Stimulated activated CD4-positive, alpha-beta T cell treated with anti-CD3 and anti-CD28 coated beads, TNF-alpha, amount 100 ng/mL, for 24 hours (primary cell): ENCODE data around the gene NR4A2.
A peak's percentile ranks its signal among the peaks of the same experiment; 100 is the strongest.

Experiments
- DNase-seq, 3 experiments: peaks; one replicate each; pipeline ENCODE4 v3.0.0-alpha.2; 2020; ENCODE audit warnings: low read depth in 3 of 3

NR4A2 gene

DNA sequence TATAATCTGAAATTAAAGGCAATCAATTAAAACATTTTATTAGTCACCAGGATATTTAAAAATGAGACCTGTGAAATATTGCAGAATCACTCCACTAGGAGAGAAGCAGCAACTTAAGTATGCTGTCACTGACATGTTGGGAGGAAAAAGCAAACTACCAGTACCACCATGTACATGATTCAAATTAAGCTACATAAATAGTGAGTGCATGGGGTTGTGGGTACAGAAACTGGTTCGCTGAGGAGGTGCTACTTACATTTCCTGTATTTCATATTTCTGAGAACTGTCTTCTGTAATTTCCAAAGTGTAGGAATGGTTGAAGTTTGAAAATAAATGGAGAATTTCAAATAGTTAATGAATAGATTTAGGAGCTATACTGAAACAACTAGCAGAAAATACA lies 7.9 kb upstream of the NR4A2 start:
- DNase-seq: no peak

- no peak for DNase-seq
Observed at GRCh38 chr2:156339865-156340264, 7.3 kb upstream of the NR4A2 start.

DNA sequence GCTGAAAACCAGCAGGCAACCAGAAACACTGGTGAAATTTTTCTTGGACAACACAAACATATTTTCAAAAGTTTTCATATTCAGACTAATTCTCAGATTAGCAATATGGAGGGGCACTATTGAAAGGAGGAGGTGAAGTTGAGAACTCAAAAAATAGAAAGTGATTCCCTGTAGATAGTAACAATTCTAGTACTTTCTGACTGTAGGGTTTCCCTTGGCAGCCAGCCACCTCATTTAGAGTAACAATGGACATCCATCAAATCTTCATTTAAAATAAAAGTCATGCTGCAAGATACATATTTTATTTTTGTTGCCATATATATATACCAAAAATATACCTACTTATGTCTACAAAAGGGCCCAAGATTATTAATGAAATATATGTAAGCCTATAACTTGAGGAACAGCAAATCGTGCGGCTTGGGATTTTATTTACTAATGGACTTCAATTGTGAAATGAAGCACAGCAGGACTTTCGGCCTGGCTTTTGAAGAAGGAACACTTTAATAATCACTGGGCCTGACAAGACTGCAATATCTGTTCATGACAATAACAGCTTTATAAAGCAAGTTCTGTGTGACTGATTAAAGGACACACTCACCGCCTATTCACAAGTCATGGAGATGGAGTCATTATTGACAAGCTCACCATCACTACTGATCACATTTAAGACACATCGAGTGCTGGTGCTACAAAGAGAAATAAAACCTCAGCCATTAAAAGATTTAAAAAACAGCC lies 6.8 kb upstream of the NR4A2 start:
- DNase-seq: no peak

GRCh38 chr2:156338578-156338977 lies 6.1 kb upstream of the NR4A2 start:
- no peak for DNase-seq

DNA sequence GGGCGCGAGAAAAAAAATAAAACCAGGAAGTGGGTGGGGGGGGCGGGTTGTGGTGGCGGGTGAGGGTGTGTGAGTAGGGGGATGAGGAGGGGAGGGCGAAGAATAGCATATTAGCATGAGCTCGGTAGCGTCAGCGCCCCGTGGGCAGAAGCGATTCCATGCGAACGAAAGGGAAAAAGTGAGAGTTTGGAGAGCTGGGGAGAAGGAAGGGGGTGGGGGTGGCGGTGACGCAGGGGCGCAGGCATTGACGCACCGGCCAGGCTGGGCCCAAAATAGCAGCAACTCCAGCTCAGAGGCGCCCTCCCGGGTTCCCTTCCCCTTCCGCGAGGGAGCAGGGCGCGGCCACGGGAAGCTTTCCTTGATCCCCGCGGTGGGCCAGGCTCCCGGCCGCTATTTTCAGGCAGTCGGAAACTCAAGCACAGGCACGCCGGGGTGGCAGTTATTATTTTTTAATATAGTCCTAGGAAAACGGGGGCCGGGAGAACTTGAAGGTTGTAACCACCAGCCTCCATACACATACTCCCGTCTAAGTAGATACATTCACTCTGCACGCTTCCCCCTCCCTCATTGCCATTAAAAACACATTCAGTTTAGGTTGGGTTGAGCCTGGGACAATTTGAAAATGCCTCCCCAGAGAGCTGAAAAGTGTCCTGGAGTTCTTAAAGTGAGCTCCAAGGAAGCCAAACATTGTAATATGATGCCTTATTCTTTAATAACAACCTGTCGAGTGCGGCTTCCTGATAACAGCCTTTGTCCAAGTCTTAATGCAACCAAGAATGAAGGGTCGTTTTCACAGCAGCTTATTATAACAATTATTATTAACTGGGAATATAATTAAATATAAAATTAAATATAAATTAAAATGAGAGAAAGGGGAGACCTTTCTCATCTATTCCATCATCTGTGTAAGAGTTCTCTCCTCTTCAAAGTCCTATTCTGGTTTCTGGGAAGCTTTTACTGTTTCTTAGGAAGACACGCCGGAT lies 2.3 kb upstream of the NR4A2 start:
- DNase-seq: peak; percentile 76 to 88 (median 79)

DNA sequence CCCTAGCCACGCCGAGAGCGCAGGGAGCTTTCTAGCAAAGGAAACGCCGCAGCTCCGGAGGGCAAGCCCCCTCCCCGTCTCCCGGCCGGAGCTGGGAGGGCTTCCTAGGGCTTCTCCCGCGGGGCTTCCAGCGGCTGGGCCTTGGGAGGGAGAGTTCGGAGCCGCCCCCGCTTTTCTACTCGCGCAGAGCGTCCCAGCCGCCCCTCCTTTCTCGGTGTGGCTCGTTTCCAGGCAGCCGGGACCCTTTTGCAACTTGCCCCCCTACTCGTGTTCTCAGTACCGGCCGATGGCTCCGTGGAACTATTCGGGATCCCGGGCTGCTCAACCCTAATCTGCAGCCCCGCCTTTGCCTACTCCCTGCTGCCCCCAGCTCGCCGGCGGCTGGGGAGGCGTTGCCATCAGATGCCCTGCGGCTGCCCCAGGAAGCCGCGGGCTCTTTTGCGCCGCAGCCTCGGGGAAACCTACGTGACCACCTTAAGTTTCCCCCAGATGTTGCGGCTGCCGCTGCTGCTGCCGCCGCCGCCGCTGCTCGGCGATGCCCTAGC lies 1.5 kb upstream of the NR4A2 start:
- DNase-seq: no peak

DNA sequence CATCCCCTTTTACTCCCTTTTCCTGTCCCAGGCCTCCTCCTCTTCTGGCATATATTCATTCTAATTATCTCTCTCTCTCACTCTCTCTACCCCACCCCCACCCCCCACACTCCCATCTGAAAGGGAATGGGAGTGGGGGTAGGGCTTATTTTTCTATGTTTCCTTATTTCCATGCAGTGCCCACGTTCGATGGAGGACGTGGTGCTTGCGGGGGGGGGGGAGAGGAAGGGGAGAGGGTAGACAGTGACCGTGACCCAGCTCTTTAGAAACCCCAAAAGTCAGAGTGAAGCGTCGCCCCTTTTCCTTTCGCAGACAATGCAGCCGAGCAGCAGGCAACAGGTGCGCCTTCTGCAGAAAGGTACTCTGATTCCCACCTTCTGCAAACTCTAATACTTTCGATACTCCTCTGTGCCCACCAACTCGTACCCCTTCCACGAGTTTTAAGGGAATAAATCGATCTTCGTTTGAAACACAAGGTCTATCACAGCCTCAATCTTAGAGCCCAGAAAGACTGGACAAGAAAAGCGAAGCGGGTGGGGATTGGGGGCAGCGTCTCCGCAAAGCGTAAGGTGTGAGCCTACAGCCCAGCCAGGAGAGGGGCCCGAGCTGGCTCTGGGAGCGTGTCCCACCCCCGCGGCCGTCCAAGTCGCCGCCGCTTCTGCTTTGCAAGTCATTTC lies 891 bp upstream of the NR4A2 start:
- peak in 1 of 3 experiments; percentile 32 for DNase-seq

- no peak for DNase-seq
Observed at GRCh38 chr2:156332284-156332533, 312 bp downstream of the NR4A2 start.

DNA sequence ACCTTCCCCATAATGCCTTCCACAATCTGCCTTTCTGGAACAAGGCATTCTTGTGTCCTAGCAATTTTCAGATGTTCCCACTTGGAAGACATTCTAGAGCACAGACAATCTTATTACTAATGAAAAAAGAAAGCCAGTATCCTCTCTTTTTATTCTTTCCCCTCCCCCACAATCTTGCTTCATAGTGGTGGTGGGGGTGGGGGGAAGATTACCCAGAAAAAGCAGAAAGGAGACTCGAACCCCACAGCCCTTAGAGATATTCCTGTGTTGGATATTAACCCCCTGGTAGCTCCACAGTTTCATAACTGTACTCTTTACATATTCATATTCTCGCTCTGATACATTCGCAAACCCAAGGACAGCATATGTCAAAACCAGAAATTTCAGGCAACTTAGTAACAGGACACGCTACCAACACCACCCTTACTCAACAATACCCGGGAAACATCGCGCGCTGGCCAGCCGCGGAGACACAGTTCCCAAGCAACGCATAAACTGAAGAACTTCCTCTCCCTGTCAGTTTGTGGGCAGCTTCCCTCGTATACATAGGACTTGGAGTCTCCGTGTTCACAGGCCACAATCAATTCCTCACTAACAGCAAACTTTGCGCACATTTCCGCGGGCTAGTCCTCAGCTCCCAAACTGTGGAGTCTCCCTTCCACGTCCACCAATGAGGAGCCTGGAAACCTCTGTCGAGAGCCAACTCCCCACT lies 793 bp downstream of the NR4A2 start:
- DNase-seq: no peak

DNA sequence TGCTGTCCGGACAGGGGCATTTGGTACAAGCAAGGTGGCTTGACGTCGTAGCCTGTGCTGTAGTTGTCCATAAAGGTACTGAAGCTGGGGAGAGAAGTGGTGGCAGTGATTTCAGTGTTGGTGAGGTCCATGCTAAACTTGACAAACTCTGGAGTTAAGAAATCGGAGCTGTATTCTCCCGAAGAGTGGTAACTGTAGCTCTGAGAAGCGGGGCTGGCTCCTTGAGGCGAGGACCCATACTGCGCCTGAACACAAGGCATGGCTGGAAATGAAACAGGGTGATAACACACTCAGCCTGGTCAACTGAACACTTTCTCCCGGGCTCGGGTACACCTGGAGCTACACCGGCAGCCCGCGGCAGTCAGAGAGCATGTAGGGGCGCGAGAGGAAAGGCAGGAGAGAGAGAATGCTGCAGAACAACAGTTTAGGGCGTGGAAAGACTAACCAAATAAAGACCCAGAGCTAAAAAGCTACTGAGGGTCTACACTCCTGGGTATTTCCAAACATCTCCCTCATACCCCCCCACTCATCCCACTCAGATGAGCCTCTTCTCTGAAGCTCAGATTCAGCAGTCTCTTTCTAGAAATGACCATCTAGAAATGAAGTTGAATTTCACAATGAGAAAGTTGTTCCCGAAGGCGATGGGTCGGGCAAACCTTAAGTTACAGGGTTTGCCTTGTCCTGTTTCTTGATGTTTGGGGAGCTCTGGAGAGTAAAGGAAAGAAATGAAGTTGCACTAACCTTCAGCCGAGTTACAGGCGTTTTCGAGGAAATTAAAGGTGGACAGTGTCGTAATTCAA lies 2.4 kb downstream of the NR4A2 start:
- no peak for DNase-seq

DNA sequence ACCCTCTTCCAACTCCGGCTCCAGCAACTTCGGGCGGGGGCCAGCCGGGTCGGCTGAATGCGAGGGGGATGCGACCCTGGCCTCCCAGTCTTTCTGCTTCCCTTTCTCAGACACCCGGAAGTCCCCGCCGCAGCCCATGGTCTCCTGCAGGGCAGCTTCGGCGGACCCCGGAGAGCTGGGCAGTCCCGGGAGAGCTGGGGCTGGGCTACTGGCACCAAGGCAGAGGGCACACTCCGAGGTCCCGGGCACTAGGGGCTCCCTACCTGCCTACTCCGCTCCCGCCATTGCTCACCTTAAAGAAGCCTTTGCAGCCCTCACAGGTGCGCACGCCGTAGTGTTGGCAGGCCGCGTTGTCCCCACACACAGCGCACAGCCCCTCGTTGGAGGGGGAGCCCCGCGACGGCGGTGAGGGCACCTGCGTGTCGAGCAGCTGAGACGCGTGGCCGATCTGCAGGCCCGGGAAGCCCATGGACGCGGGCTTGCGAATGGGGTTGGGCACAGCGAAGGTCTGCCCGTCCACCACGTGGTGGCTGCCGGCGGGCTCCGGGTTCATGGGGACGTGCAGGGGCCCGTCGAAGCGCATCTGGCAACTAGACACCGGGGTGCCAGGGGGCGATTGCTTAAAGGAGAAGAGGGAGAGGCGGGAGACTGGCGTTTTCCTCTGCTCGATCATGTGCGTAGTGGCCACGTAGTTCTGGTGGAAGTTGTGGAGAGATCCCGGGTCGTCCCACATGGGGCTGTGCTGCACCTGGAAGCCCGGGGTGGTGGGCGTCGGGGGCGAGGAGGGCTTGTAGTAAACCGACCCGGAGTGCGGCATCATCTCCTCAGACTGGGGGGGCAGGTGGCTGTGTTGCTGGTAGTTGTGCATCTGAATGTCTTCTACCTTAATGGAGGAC lies 3.2 kb downstream of the NR4A2 start:
- DNase-seq: no peak

GRCh38 chr2:156327835-156328695 lies 4.5 kb downstream of the NR4A2 start:
- no peak for DNase-seq

DNA sequence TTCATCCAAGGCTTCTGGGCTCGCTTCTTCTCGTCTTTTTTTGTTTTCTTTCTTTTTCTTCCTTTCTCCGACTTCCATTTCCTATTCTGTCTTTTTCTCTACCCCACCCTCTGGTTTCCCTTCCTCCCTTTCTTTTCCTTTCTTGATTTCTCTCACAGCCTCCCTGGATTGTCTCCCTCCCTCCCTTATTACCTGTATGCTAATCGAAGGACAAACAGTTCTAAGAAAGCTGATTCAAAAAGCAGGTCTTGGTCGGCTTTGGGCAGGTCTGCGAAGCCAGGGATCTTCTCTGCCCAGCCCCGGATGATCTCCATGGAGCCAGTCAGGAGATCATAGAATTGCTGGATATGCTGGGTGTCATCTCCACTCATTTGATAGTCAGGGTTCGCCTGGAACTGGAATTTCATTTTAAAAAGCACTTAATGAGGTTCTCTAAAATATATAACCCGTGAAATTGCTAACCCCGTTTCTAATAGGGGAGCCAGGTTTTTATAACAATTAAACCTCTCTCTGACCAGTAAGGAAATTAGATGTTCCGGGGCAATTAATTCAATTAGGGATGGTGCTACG lies 5.9 kb downstream of the NR4A2 start:
- no peak for DNase-seq

- DNase-seq: no peak
Observed at GRCh38 chr2:156325688-156326525, 6.6 kb downstream of the NR4A2 start.

GRCh38 chr2:156323754-156324153 lies 8.8 kb downstream of the NR4A2 start:
- no peak for DNase-seq

- DNase-seq: no peak
Observed at GRCh38 chr2:156322686-156323231, 9.8 kb downstream of the NR4A2 start.

DNA sequence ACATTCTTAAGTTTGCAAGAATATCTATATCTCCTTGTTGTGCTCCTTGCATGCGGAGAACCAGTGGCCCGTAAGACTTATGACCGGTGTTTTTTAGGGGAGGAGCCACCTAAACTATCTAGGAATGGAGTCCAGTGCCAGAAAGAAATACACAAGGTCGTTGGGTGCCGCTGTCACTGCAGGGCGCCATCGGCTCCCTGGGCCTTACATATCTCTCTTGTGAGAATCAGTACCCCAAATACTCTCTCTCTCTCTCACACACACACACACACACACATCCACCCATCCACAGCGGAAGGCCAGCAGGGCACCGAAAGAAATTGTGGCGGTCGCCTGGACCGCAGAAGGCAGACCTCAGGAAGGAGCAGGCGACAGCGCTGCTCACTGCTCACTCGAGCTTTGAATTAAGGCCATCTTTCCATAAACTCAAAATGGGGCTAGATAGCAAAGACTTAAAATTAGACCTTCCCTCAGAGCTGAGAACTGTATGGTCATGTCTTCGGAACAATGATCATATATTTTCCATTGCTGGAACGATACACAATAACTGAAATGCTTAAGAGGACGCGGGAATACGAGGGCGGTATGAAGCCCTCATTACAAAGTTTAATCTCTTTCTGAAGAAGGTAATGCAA lies 10.4 kb downstream of the NR4A2 start:
- DNase-seq: no peak
